Measurements from ENCODE around the gene RIN3.

The RIN3 gene

GRCh38 chr14:92469515-92469914 lies 44.1 kb upstream of the RIN3 start:
- no peak overlapping the region for H3K4me3 ChIP-seq (ENCODE audit: low read depth, low read length)
- no peak for TF ChIP-seq CTCF (IDR thresholded peaks at IDR 0.05; ENCODE audit: low read depth, low read length, missing control alignments)
- no peak for DNase-seq (ENCODE audit: low read depth)
- in situ Hi-C loops (cut with HindIII; ENCODE audit: low sequenced_read_pairs): no loop called here

GRCh38 chr14:92470215-92470614 lies 43.4 kb upstream of the RIN3 start:
- DNase-seq (ENCODE audit: low read depth): peak; percentile 53
- in situ Hi-C loops (cut with HindIII; ENCODE audit: low sequenced_read_pairs): no loop called here
- H3K4me3 ChIP-seq (ENCODE audit: low read depth, low read length): no peak overlapping the region
- TF ChIP-seq CTCF (IDR thresholded peaks at IDR 0.05; ENCODE audit: low read depth, low read length, missing control alignments): no peak

- DNase-seq (ENCODE audit: low read depth): no peak
- in situ Hi-C loops (cut with HindIII; ENCODE audit: low sequenced_read_pairs): no loop called here
- H3K4me3 ChIP-seq (ENCODE audit: low read depth, low read length): no peak overlapping the region
- no peak for TF ChIP-seq CTCF (IDR thresholded peaks at IDR 0.05; ENCODE audit: low read depth, low read length, missing control alignments)
Observed at GRCh38 chr14:92470811-92471210, 42.8 kb upstream of the RIN3 start.

GRCh38 chr14:92471919-92472318 lies 41.7 kb upstream of the RIN3 start:
- H3K4me3 ChIP-seq (ENCODE audit: low read depth, low read length): no peak overlapping the region
- DNase-seq (ENCODE audit: low read depth): peak; percentile 80
- in situ Hi-C loops (cut with HindIII; ENCODE audit: low sequenced_read_pairs): no loop called here
- TF ChIP-seq CTCF (IDR thresholded peaks at IDR 0.05; ENCODE audit: low read depth, low read length, missing control alignments): no peak

GRCh38 chr14:92472860-92473259 lies 40.7 kb upstream of the RIN3 start:
- no peak overlapping the region for H3K4me3 ChIP-seq (ENCODE audit: low read depth, low read length)
- in situ Hi-C loops (cut with HindIII; ENCODE audit: low sequenced_read_pairs): no loop called here
- no peak for TF ChIP-seq CTCF (IDR thresholded peaks at IDR 0.05; ENCODE audit: low read depth, low read length, missing control alignments)
- DNase-seq (ENCODE audit: low read depth): no peak

GRCh38 chr14:92473261-92473968 lies 40.2 kb upstream of the RIN3 start:
- no peak overlapping the region for H3K4me3 ChIP-seq (ENCODE audit: low read depth, low read length)
- in situ Hi-C loops (cut with HindIII; ENCODE audit: low sequenced_read_pairs): no loop called here
- peak; percentile 31 for DNase-seq (ENCODE audit: low read depth)
- no peak for TF ChIP-seq CTCF (IDR thresholded peaks at IDR 0.05; ENCODE audit: low read depth, low read length, missing control alignments)

Measured in astrocyte of the cerebellum (primary cell).